Activated T-cell treated with anti-CD3 and anti-CD28 coated beads, Interleukin-2, amount 50 U/mL, for 4 hours (primary cell): ENCODE results near the gene CD2AP. TPM values are rescaled to one million over a fixed set of nuclear protein-coding genes. Genes with fewer than 3 reads are reported as not detected.
"Not testable (repeated sequence)": the region's sequence is repeated elsewhere in the genome, so short reads cannot be mapped to it uniquely, and the experiment has no call there.

Source experiments
- ATAC-seq, 2 donors: fragments of 200-7000 bp; cut with Tn5 transposase; one replicate each; pipeline ENCODE4 v1.10.0; 2021
- DNase-seq: peaks from one replicate; pipeline ENCODE4 v3.0.0-alpha.2; 2020
- H3K27me3 Mint-ChIP-seq: one replicate; pipeline ENCODE4 v1.8.0; 2021; ENCODE audit warnings: low read depth, mixed read lengths
- H3K36me3 Mint-ChIP-seq: one replicate; pipeline ENCODE4 v1.8.0; 2022; ENCODE audit warnings: mixed read lengths; ENCODE audit not compliant: insufficient read depth
- H3K4me1 Mint-ChIP-seq: one replicate; pipeline ENCODE4 v1.8.0; 2021; ENCODE audit warnings: low read depth, mixed read lengths
- H3K4me3 Mint-ChIP-seq: one replicate; pipeline ENCODE4 v1.8.0; 2021; ENCODE audit warnings: mild to moderate bottlenecking, moderate library complexity, mixed read lengths
- H3K9me3 Mint-ChIP-seq: one replicate; pipeline ENCODE4 v1.8.0; 2021; ENCODE audit warnings: mixed read lengths
- total RNA-seq, 3 donors: library from RNA; stranded (reverse); gene quantifications; one replicate each; pipeline ENCODE4 v1.2.1, GENCODE V29; 2021

Gene CD2AP
- total RNA-seq, 3 donors from 2014 or later = 25.9 to 31.3 (median 28.8) TPM

DNA sequence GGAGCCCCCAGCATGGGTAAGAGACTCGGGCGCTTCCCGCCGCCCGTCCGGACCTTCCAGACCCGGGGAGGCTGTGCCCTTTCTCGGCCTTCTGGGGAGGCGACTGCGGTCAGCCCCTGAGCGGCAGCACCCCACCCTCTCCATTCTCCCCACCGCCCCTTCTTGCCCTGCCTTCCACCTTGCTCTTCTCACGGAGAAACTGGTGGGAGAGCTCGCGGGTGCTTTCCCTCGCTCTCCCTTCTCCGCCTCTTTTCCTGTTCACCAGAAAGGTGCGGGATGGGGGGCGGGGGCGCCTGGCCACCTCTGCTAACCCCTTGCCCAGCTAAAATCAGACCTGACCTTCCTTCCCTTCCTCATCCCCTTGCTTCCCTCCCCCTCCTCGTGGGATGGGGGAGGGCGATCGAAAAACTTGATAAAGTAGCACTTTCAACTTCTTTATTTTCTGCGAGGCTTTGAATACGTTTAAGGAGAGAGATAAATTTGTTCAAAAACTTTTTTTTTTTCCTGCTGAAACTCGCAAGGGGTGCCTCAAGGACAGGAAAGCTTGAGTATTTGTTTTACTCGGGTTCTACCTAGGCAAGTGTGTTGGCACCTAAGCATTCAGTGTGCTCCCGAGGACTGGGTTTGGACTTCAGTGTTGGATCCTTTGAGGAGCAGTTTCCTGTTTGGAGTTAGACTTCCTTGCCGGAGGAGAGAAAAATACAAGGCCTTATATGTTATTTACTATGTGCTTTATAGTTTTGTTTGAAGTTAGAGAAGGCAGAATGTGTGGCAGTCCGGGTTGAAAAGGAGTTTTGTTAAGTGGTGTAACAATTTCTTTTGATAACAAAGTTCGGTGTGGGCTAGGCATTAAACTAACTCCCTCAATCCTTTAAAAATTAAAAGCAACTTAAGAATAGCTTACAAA is 897 bp downstream of the CD2AP start:
- no peak for DNase-seq
- H3K27me3 Mint-ChIP-seq = no peaks in the 10 kb centered on the region
- peaks cover 42% of the 10 kb centered on the region for H3K4me1 Mint-ChIP-seq
- ATAC-seq = peak; percentile 47
- no peaks in the 10 kb centered on the region for H3K36me3 Mint-ChIP-seq
- H3K9me3 Mint-ChIP-seq = no peaks in the 10 kb centered on the region
- H3K4me3 Mint-ChIP-seq = peak overlapping the region; percentile 97

DNA sequence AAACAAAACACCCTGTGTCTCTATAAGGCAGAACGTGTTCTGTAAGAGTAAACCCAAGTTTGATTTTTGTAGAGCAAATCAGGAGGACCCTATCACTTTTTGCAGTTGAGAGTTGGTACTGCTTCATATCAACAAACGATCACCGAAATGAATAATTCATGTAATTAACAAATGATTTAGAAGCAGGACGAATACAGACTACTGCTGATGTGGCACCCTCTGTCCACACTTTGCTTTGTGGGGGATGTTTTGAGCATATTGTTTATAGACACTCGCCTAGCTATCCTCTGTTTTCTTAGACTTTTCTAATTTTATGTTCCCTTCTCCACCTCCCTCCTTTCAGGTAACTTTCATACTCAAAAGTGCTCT is 1.5 kb downstream of the CD2AP start:
- H3K36me3 Mint-ChIP-seq = no peaks in the 10 kb centered on the region
- H3K9me3 Mint-ChIP-seq = no peaks in the 10 kb centered on the region
- peak overlapping the region; percentile 97 for H3K4me3 Mint-ChIP-seq
- peaks cover 49% of the 10 kb centered on the region for H3K4me1 Mint-ChIP-seq
- no peak for ATAC-seq
- DNase-seq = no peak
- no peaks in the 10 kb centered on the region for H3K27me3 Mint-ChIP-seq

DNA sequence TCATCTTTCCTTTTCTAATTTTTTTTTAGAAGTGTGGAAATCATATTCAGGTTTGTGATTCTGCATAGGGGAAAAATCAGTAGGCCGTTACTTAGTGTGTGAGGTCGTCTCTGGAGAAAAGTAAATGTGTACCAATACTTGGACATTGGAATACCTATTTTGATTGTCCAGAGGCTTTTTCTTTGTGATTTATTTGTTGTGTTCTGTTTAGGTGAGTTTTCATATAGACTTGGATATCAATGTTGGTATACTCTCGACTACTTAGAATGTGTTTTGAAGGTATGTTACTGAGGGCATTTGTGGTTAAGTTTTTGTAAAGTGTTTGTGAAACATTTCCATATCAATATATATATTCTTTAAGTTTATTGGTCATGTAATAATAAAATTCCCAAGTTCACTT is 2.3 kb downstream of the CD2AP start:
- Mint-ChIP-seq H3K4me1 (peaks cover 54% of the 10 kb centered on the region), H3K4me3 (peak overlapping the region; percentile 97), H3K36me3 (no peaks in the 10 kb centered on the region), H3K27me3 (no peaks in the 10 kb centered on the region), H3K9me3 (no peaks in the 10 kb centered on the region)
- DNase-seq (no peak), ATAC-seq (no peak)

DNA sequence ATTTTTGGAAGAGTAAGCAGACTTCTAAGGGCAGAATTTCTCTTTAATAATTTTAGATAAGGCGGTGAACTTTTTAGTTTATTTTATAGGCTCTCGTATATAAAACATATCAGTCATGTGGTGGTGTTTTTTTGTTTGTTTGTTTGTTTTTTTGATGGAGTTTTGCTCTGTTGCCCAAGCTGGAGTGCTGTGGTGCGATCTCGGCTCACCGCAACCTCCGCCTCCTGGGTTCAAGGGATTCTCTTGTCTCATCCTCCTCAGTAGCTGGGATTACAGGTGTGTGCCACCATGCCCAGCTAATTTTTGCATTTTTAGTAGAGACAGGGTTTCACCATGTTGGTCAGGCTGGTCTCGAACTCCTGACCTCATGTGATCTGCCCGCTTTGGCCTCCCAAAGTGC is 3.6 kb downstream of the CD2AP start:
- not testable (repeated sequence) for DNase-seq, H3K36me3 Mint-ChIP-seq, H3K4me3 Mint-ChIP-seq, H3K27me3 Mint-ChIP-seq, ATAC-seq, H3K9me3 Mint-ChIP-seq
- peaks cover 58% of the 10 kb centered on the region for H3K4me1 Mint-ChIP-seq

DNA sequence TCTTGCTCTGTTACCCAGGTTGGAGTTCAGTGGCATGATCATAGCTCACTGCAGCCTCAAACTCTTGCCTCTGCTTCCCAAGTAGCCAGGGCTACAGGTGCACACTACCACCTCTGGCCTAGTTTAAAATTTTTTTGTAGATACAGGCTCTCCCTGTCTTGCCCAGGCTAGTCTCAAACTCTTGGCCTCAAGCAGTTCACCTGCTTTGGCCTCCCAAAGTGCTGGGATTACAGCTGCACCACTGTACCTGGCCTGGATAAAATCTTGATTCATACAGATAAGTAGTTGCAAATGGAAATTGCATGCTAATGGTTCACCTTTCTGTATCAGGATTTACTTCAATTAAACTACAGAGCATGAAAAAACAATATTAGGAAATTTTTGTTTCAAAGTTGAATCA is 4.2 kb downstream of the CD2AP start:
- Mint-ChIP-seq H3K9me3 (no peaks in the 10 kb centered on the region), H3K4me1 (peaks cover 63% of the 10 kb centered on the region), H3K27me3 (no peaks in the 10 kb centered on the region), H3K36me3 (no peaks in the 10 kb centered on the region), H3K4me3 (no peak overlapping the region)
- no peak for DNase-seq
- ATAC-seq = no peak

DNA sequence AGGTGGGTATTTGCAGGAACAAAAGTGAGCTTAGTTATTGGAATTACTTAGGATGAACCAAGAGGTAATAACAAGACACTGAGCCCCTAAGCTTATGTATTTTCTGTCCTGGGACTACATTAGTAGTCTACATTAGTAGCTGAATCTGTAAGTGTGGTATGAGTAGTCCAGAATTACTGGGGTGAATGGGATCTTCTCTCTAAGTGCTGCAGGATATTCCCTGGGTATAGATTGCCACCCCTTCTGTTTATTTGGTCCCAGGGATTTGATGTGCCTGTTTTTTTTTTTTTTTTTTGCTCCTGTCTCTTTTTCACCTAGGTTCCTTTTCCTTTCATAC is 5.9 kb downstream of the CD2AP start:
- Mint-ChIP-seq H3K36me3 (no peaks in the 10 kb centered on the region), H3K4me3 (no peak overlapping the region)
- ATAC-seq = no peak

DNA sequence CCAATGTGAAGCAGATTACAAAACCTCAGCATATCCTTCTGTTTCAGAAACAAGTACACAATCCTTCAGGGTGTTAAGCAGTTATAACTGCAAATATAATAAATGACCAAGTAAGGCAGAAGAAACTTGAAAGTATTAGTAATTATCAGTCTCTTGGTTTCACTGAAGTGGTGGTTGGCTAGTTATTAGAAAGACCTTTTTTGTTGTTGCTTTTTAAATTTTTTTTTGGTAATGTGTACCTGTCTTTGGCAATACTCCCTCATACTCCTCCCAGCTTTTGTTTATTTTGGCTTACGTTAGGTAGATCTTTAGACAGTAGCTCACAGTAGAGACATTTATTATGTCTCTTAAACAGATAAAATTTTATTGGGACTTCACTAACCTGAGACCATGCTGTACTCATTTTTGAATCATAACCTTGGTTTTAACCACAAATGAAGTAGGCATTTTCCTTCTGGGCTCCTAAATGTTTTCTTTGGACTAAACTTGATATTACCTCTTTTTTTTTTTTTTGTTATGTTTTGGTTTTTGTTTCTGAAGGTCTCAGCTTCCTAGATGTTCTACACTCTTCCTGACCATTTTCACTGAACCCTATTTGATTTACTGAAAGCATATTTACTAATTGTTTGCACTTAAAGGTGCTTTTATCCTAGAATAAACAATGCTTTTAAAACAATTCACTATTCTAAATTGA is 6.4 kb downstream of the CD2AP start:
- H3K4me3 Mint-ChIP-seq = no peak overlapping the region
- H3K9me3 Mint-ChIP-seq = no peaks in the 10 kb centered on the region
- peaks cover 55% of the 10 kb centered on the region for H3K4me1 Mint-ChIP-seq
- no peak for DNase-seq
- no peak for ATAC-seq
- no peaks in the 10 kb centered on the region for H3K36me3 Mint-ChIP-seq
- no peaks in the 10 kb centered on the region for H3K27me3 Mint-ChIP-seq

More for the DNA sequence above, 5.9 kb downstream of the CD2AP start:
- Mint-ChIP-seq H3K27me3 (no peaks in the 10 kb centered on the region), H3K9me3 (no peaks in the 10 kb centered on the region), H3K4me1 (peaks cover 59% of the 10 kb centered on the region)
- DNase-seq = no peak

DNA sequence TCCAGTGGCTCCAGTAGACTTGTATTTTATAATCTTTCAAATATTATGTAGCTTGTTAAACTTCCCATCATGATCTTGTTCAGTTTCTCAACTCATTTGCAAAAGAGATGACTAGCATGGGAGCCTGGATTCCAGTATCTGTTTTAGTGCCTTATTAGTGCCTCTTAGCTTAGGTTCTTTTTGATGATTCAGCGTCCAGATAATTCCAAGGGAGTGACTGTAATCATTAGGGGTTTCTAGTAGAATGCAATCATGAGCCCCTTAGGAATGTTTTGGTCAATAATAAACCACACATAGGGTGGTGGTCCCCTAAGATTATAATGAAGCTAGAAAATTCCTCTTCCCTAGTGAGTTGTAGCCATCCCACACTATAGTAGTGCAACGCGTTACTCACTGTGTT is 7.0 kb downstream of the CD2AP start:
- peaks cover 52% of the 10 kb centered on the region for H3K4me1 Mint-ChIP-seq
- no peak overlapping the region for H3K4me3 Mint-ChIP-seq
- no peak for ATAC-seq

DNA sequence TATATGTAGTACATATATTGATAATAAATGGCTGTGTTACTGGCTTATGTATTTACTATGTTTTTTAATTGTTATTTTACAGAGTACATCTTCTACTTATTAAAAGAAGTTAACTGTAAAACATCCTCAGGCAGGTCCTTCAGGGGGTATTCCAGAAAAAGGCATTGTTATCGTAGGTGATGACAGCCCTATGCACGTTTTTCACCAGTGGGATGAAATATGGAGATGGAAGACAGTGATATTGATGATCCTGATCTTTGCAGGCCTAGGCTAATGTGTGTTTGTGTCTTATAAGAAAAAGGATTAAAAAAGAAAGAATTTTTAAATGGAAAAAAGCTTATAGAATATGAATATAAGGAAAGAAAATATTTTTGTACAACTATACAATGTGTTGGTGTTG is 7.5 kb downstream of the CD2AP start:
- no peaks in the 10 kb centered on the region for H3K9me3 Mint-ChIP-seq
- no peaks in the 10 kb centered on the region for H3K27me3 Mint-ChIP-seq
- H3K36me3 Mint-ChIP-seq = no peaks in the 10 kb centered on the region
- no peak for ATAC-seq
- peaks cover 49% of the 10 kb centered on the region for H3K4me1 Mint-ChIP-seq
- H3K4me3 Mint-ChIP-seq = no peak overlapping the region
- no peak for DNase-seq

More for the DNA sequence above, 7.0 kb downstream of the CD2AP start:
- Mint-ChIP-seq H3K36me3 (no peaks in the 10 kb centered on the region), H3K27me3 (no peaks in the 10 kb centered on the region), H3K9me3 (no peaks in the 10 kb centered on the region)
- DNase-seq = no peak

DNA sequence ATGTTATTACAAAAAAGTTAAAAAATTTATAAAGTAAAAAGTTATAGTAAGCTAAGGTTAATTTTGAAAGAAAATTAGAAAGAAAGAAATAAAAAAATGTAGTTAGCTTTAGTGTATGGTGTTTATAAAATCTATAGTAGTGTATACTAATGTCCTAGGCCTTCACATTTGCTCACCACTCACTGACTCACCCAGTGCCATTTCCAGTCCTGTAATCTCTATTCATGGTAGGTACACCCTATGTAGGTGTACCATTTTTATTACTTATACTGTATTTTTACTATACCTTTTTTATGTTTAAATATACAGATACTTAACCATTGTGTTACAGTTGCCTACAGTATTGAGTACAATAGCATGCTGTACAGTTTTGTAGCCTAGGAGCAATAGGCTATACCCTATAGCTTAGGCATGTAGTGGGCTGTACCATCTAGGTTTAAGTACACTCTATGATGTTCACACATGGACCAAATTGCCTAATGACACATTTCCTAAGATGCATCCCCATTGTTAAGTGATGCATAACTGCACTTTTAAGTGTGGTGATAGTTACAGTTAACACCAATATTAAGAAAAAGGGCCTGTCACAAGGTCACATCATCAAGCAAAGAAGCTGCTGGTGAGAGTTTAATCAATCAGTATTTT is 8.0 kb downstream of the CD2AP start:
- Mint-ChIP-seq H3K27me3 (no peaks in the 10 kb centered on the region), H3K4me3 (no peak overlapping the region), H3K36me3 (no peaks in the 10 kb centered on the region), H3K4me1 (peaks cover 46% of the 10 kb centered on the region), H3K9me3 (no peaks in the 10 kb centered on the region)
- DNase-seq = no peak
- peak in 1 of 2 donors; percentile 54 for ATAC-seq

DNA sequence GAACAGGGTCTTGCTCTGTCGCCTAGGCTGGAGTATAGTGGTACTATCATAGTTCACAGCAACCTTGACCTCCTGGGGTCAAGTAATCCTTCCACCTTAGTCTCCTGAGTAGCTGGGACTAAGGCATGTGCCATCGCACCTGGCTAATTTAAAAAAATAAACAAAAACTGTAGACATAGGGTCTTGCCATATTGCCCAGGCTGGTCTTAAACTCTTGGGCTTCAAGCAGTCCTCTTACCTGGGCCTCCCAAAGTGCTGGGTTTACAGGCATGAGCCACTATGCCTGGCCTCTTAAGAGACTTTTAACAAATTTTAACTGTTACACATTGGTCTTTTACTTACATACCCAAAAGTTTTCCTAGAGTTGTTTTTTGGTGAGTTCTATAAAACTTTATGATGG is 12.4 kb downstream of the CD2AP start:
- no peaks in the 10 kb centered on the region for H3K27me3 Mint-ChIP-seq
- H3K9me3 Mint-ChIP-seq = no peaks in the 10 kb centered on the region
- DNase-seq (no peak), ATAC-seq (no peak)
- no peak overlapping the region for H3K4me3 Mint-ChIP-seq
- no peaks in the 10 kb centered on the region for H3K36me3 Mint-ChIP-seq
- H3K4me1 Mint-ChIP-seq = peaks cover 47% of the 10 kb centered on the region

DNA sequence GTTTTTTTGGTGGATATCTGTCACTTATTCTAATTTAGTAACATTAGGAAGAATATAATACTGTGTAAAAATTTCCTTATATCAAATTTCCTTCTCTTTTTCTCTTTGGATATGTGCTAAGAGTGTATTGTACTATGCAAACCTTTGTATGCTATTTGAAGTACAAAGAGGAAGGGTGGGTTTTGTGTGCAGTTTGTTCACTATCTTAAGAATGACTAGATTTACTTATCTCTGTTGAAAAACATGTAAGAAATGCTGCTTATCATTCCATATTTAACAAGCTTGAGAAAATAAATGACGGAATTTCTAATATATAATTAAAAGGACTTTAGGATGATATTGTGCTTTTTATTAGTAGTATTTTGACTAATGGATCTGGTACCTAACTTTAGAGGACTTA is 13.1 kb downstream of the CD2AP start:
- Mint-ChIP-seq H3K4me3 (no peak overlapping the region), H3K4me1 (peaks cover 53% of the 10 kb centered on the region), H3K36me3 (peaks cover 2% of the 10 kb centered on the region)

DNA sequence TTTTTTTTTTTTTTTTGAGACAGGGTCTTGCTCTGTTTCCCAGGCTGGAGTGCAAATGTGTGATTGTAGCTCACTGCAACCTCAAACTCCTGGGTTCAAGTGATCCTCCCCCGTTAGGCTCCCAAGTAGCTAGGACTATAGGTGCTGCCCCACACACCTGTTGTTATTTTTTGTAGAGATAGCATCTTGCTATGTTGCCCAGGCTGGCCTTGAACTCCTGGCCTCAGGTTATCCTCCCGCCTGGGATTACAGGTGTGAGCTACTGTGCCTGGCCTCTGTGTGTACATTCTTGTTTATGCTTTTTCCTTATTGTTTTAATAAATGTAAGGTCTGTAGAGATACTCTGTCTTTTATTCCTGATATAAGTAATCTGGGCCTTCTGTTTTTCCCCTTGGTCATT is 14.8 kb downstream of the CD2AP start:
- H3K4me1 Mint-ChIP-seq = peaks cover 57% of the 10 kb centered on the region
- H3K4me3 Mint-ChIP-seq = no peak overlapping the region
- no peaks in the 10 kb centered on the region for H3K9me3 Mint-ChIP-seq
- no peaks in the 10 kb centered on the region for H3K27me3 Mint-ChIP-seq
- H3K36me3 Mint-ChIP-seq = peaks cover 2% of the 10 kb centered on the region
- DNase-seq (no peak), ATAC-seq (no peak)

More for the DNA sequence above, 13.1 kb downstream of the CD2AP start:
- ATAC-seq = no peak
- no peak for DNase-seq
- no peaks in the 10 kb centered on the region for H3K27me3 Mint-ChIP-seq
- H3K9me3 Mint-ChIP-seq = no peaks in the 10 kb centered on the region

DNA sequence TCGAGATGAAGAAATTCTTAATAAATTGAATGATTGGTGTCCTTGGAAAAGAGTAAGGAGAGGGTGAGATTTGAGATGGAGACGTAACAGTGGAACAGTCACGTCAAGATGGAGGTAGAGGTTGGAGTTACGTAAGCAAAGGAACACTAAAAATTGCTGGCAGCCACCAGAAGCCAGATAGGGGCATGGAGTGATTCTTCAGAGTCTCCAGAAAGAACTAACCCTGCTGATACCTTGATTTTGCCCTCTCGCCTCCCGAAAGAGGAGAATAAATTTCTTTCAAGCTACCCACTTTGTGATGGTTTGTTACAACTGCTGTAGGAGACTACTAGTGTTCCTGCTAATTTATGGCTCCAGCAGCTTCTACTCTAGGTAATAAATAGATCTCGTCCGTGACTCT is 17.6 kb downstream of the CD2AP start:
- ATAC-seq = no peak
- no peaks in the 10 kb centered on the region for H3K27me3 Mint-ChIP-seq

More for the DNA sequence above, 17.6 kb downstream of the CD2AP start:
- no peak overlapping the region for H3K4me3 Mint-ChIP-seq
- H3K9me3 Mint-ChIP-seq = no peaks in the 10 kb centered on the region
- peaks cover 69% of the 10 kb centered on the region for H3K4me1 Mint-ChIP-seq
- no peak for DNase-seq
- peaks cover 4% of the 10 kb centered on the region for H3K36me3 Mint-ChIP-seq
